ENCODE measurements around the gene THBD.

THBD gene

DNA sequence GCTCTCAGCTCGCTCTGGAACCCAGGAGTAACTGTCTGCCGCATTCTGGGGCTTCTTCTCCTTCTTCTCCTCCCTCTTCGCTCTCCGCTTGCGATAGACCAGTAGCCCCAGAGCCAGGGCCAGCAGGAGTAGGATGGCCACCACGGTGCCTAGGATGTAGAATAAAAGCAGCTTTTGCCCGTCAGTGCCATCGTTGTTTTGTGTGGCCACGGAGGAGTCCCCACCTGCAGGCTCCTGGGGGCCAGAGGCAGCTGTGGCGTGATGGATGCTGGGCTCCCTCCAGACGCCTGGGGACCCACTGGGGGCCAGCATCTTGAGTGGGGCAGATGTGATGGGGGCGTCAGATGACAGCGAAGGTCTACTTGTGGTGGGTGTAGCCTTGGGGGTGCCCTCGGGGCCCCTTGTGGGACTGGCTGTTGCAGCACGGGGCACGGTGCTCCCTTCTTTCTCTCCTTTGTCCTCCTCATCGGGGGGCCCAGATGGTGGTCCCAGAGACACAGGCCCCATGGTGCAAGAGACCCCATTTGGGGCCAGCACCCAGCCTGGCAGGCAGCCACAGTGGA is 34.9 kb upstream of the THBD start:
- DNase-seq: no peak

DNA sequence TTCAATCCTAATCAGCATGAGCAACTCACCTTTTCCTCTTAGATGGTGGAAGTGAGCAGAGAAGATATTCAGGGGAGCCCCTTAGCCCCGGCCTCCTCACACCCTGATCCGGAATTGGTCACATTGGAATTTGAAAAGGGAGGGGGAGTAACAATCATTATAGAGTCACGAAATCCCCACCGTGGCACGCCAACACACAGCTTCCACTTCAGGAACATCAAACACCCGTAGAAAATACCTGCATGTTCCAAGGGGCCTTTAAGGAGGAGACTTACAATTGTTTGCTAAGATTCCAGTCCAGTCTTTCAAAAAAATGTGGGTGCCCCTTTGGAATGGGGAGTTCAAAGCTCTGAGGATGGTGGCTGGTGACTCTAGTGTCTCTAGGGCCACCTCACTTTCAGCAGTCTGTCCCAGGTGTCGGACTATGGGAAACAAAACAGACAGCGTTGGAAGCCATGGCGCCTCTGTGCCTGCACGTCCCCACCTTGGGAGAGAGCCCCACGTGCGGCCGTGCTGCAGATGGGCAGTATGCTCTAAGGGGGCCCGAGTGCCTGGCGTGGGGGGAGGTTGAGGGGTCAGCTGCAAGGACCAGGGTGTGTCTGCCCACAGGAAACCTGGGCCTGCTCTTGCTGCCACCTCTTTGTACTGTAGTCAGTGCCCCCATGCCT is 34.2 kb upstream of the THBD start:
- DNase-seq: no peak

DNA sequence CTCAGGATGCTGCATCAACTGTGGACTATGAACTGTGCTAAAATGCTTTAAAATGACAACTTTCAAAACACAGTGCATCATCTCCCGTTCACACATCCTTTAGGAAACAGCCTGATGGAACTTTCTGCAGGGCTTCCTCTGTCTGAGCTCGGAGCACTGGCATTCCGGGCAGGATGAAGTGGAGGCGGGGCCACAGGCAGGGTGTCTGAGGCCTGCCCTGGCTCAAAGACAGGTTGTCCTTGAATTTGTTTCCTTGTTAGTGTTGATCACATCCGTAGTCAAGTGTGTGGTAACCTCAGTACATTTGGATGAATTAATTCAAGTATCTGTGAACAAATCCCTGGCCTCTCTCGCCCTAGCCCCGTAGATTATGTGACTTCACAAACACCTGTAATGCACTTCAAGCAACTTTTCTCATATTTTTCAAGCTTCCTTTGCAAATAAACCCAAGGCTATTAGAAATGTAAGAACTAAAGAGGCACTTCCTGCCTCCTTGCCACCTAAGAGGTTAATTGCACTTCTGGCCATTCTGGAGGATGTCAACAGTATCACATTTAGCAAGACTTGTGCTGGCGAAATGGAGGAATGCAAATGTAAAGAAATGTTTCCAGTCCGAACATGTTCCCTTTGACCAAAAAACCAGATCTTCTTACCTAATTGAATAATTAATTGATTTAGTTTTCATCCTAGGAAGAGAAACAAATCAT is 33.5 kb upstream of the THBD start:
- DNase-seq: no peak

DNA sequence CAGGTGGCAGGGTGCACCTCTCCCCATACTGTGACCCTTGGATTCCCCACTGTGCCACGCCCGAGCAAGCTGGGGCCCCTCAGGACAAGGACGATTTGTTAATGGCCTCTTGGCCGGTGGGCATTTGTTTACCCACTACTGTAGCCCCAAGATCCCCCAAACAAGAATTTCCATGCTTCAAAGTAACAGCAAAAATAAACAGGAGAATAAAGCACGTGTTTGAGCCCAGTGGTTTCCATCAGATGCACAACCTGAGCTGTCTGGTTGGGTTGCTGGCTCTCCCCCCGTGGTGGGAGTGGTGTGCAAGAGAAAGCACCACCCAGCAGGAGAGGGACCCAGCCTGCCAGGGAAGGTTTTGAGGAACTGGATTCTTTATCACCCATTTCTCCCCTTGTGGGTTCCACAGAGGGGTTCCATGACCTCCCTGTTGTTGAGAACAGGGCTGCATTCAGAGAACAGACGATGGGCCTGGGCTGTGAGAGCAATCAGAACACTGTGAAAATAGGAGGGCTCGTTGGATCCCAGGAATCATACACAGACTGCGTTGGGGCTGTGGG is 31.9 kb upstream of the THBD start:
- DNase-seq: no peak

DNA sequence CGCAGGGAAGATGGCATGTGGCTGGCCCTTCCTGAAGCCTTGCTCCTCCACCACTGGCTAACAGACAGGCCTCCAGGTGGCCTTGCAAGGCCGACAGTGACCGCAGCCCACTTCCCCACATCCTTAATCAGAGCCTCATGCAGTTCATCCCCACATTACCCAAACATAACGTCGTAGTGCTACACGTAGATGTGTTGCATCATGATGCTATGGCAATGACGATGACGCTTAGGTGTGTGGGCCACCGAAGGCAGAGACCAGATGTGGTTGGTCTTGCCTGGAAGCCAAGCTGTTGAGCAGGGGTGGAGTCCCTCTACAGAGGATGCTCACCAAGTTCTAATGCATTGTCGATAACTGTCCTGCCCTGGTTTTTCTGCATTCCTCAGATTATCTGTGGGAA is 31.0 kb upstream of the THBD start:
- DNase-seq: no peak

DNA sequence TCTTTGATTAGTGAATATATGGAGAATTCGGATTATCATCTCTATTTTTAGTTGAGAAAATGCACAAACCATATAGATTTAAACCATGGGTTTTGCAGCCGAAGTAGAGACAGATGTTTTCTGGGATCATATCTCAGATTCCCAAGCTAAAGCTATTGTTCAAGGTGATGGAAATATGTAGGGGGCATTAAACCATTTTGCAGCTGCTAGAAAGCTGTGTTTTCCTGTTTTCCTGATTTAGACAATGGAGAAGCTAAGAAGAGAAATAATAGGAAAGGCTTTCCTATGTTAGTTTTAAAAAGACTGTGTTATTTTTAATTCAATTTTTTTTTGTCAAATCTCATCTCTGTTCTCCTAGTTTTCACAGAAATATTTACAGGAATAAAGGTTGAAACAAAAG is 30.5 kb upstream of the THBD start:
- DNase-seq: no peak

DNA sequence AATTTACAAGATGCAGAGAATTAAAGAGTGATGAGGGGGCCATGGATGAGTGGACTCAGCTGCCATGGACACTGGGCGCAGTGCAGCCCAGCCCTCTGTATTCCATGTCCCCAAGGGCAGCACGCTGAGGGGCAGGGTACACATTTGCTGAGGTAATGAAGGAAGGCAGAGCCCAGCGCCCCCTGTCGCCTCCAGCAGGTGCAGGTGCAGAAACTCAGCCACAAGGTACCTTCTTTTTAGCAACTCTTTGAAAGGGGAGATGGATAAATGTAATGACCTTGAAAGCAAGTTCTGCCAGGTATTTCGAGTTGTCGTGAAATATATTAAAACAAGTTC is 29.5 kb upstream of the THBD start:
- peak; percentile 56 for DNase-seq

DNA sequence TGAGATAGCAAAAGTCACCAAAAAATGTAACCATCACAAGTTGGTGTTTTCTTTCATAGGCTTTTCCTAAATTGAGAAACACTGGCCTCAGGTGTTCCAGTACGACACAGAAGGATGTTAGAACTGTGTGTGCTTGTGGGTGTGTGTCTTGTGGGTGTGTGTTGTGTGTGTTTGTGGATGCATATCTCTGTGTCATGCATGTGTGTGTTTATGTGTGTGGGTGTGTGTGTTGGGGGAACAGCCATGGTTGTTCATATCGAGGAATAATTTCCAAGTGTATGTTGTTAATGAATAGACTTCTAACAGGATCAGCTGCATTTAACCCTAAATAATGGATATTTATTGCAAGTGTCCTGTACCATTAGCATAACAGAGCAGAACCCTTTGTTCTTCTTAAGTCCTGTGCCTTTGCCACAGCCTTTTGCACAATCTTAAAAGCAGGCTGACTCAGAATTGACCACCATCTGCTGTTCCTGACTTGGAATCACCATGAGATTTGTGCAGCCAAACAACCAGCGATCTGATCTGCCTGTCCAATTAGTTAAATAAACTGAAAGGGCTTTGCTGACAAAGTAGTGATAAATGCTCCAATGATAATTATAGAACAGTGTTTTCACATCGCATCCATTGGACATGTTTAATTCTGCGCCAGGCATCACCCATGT is 29.0 kb upstream of the THBD start:
- peak; percentile 56 for DNase-seq

DNA sequence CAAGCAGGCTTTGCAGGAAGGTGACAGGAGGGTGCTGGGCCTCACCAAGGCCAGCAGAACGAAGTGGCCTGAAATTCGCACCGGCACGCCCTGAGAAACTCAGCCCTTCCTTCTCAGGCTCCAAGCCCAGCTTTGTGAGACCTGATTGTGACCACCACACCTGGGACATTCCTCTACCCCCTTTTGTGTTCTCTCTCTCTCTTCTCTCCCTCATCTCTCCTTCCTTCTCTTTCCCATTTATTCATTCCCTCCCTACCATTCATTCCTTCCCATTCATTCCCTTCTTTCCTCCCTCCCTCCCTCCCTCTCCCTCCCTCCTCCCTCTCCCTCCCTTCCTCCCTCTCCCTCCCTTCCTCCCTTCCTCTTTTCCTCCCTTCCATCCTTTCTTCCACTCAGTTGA is 27.8 kb upstream of the THBD start:
- DNase-seq: no peak

DNA sequence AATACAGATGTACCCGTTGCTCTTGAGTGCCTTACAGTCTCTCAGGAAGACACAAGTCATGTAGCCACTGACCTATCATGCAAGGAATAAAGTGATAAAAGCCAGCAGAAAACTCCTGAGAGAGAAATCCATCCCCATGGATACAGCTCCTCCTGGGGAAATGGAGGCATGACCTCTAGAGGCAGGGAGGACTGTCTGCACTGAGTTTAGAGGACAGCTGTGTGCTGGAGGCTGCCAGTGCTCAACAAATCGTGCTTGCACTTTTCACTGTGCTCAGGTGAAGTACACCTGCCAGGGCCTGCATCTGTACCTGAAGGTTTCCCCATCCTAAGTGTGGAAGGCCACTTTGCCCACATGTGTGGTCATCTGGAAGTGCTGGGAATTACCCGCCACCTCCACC is 24.6 kb upstream of the THBD start:
- DNase-seq: no peak

DNA sequence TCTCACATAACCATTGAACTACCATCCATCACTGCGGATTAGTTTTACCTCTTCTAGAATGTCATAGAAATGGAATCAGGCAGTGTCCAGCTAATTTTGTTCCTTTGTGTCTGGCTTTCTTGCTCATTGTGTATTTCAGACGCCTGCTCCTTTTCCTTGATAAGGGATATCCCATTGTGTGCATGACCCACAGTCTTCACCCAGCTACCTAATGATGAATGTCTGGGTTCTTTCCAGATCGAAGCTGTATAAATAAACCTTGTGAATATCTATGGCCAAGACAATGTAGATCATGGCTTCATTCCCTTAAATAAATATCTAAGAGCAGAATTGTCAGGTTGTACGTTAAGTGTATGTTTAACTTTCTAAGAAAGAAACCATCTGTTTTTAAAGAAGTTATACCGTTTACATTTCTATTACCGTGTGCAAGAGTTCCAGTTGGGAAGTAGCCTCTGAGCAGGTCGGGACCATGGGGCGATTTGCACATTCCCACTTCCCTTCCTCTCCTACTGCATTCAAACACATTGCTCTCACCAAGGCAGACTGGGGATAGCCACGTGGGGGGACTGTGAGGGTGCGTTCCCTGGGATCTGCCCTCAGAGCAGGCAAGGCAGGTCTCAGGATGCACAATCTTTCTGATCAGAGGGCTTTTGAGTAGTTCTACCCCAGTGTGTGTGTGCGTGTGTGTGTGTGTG is 23.6 kb upstream of the THBD start:
- DNase-seq: no peak

DNA sequence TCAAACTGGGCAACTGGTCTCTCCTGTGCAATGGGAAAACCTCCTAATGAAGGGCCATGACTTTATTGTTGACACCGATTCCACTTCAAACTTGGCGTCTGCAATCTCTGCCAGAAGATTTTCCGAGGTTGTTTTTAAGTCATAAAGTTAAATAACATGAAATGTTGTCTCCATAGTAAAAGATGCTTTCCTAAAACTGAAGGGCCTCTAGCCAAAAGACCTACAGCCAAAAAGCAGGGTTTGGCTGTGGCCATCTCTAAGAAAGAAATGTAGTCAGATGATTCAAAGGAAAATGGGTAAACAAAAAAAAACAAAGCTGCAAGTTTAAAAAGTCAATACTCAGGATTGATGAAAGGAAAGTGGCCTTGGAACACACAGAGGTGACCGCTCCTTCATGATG is 22.5 kb upstream of the THBD start:
- no peak for DNase-seq

DNA sequence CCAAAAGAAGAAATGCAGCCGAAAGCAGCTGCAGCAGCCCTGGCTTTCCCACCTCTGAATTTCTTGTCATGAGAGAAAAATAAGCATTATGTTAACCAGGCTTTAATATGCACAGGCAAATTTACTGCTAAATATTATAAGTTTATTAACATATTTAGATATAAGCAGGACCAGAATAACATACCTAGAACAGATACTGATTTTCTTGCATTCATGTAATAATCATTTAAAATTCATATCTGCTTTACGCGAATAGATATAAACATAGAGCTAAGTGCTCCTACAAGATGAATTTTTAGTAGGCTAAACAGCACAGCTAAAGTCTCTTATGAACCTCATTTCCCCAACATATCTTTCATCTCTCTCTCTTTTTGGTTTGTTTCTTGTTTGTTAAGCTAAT is 21.9 kb upstream of the THBD start:
- DNase-seq: no peak

DNA sequence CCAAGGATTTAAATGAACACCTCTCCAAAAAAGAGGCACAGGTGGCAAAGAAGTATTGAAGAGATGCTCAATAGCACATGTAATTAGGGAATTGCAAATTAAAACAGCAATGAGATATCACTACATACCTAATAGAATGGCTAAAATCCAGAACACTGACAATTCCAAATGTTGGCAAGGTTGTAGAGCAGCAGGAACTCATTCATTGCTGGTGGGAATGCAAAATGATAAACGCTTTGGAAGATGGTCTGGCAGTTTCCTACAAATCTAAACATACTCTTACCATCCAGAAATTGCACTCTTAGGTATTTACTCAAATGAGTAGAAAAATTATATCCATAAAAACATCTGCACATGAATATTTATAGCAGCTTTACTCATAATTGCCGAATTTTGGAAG is 19.6 kb upstream of the THBD start:
- DNase-seq: no peak

DNA sequence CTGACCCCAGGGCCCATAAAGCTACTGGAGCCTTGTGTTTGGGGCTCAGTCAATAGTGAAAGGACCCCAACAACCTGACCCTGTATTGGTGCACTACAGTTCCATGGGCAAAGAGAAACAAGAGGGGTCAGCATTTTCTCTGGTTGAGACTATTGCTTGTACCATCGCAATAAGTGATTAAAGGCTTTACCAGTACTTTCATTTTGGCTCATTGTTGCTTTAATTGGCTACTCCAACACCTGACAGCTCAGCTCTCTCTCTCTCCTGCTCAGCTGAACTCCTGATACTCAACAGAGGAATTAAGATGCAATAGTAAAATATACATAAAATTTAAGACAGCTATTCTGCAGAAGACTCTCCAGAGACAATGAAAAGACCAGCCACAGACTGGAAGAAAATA is 18.8 kb upstream of the THBD start:
- DNase-seq: no peak

DNA sequence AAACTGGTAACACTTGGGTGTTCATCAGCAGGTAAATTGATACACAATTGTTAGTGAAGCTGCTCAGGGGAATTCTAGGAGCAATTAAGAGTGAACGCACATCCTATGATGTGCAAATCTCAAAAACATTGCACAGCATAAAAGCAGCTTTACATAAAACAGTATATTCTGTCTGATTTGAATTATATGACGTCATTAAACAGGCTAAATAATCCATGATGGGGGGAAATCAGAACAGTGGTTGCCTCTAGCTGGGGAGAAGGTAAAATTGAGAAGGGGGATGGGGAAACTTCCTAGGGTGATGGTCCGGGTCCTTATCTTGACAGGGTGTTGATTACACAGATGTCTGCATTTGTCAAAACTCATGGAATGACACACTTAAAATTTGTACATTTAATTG is 17.3 kb upstream of the THBD start:
- no peak for DNase-seq

DNA sequence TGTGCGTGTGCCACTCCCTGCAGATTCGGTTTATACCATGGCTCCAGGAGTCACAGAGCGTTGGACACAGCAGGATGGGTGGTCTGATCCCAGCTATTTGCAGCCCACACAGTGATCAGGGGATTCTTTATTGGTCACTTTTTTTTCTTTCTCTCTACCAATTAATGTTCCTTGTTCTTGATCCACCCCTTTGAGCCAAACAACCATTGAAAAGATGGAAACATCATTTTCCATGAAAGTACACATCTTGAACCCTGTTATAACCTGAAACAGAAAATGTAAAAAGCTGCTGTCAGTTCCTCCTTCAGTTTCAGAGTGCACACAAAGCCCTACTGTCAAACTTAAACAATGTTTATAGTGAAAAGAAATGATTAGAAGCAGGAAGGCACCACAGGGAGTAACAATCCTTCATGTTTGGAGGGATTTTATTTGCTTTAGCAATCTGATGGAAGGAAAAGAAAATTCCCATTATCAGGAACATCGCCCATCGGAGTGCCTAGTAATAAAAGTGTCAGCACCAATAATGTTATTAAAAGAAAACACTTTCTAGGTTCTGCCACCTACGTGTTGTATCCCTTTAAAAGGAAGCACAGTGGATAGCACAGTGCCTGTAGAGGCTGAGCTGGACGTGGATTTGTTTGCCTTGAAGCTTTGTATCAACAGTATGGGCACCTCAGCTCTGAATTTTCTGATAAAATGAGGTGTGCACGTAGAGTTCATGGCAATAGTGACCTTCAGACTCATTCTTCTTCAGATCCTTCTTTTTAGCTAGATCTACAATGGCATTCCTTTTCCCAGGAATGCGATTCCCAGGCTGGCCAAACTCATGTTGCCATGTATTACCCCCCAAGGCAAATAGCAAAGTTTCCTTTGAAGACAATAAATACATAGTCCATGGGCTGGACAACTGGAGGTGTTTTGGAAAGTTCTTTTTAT is 16.1 kb upstream of the THBD start:
- DNase-seq: no peak

DNA sequence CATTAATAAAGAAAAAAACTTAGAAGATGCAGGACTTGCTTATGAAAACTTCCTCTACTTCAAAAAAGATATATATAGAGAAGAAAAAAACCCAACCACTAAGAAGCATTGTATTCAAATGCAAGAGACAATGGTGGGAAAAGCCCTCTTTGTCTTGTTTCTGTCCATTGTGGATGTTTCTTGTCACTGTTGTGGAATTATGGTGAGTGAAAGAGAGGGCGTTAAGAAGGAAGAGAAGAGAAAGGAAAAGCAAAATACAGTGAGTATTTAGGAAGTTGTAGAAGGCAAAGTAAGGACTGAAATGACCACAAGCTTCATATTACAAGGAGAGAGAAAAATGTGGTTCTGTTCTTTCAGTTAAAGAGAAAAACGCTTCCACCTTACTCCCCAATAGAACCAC is 14.1 kb upstream of the THBD start:
- no peak for DNase-seq

DNA sequence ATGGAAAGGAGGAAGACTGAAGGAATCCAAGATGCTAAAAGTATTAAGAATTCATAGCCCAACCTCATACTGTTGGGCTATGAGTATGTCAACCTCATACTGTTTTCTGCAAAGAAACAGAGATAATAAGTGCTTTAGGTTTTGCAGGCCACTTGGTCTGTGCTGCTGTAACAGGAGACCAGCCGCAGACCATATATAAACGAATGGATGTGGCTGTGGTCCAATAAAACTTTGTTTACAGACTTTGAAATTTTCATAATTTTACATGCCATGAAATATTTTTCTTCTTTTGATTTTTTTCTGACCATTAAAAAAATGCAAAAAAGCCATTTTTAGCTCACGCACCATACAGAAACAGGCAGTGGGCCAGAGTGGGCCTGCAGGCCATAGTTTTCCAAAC is 13.7 kb upstream of the THBD start:
- no peak for DNase-seq

DNA sequence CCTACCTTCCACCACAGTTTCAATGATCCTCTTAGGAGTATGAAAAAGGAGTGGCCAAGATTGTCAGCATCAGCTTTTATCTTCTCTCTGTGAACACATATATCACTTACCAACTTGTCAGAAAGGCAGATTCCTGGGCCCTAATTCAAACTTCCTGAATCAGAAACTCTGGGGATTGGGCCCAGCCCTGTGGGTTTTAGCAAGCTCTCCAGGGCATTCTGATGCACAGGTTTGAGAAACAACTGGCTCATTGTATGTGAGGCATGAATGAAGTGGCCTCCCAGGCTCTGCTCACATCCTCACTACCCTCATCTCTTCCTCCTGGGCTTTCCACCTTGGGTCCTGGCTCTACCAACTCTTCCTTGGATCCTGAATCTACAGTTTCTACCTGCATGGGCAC is 13.2 kb upstream of the THBD start:
- DNase-seq: no peak

DNA sequence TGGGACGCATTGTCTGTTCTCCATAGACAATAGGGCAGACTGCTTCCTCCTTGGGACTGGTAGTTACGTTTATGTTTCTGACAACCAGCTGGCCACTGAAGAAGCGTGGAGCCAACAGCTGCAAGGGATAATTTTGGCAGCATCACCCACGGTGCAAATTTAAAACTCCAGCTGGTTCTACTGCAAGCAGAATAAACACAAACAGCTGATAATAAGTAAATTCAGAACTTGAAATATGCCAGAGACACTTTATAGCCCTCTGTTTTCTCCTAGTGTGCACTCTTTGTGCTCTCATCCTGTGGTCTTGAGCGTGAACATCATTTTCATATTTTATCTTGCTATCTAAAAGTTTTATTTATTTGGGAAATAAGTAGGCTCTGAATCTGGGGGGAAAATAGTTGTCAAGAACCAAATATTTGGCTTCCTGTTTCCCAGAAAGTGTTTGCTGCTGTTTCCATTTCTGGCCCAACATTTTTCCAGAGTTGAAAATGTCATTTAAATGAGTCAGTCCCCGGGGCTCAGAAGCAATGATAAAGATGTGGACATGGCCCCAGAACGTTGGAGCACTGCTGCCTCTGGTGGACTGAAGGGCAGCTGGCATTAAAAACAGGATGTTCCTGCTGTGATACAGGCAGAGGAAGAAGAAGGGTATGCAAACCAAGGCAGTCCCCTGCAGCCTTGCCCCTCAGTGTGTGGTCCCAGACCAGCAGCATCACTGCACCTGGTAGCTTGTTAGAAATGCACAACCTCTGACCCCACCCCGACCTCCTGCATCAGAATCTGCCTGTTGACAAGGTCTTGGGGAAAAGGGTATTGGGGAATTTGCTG is 12.5 kb upstream of the THBD start:
- DNase-seq: no peak
